HG03432 (cell line): Measurements from ENCODE around the gene NCOR1.
A peak's percentile ranks its signal among the peaks of the same experiment; 100 is the strongest.

Experiments used
- ATAC-seq: cut with Tn5 transposase; IDR thresholded peaks from one replicate; pipeline ENCODE4 v1.9.1; 2021; ENCODE audit warnings: mild to moderate bottlenecking, moderate library complexity; ENCODE audit not compliant: unreplicated experiment

NCOR1 gene

GRCh38 chr17:16037636-16038035, 177.7 kb downstream of the NCOR1 start:
- ATAC-seq, result no peak

GRCh38 chr17:16036261-16036660, 179.1 kb downstream of the NCOR1 start:
- no peak for ATAC-seq

GRCh38 chr17:16033729-16034349, 181.5 kb downstream of the NCOR1 start:
- no peak for ATAC-seq

GRCh38 chr17:16027708-16028584, 187.4 kb downstream of the NCOR1 start:
- peak; percentile 91 for ATAC-seq

- no peak for ATAC-seq
These were observed 188.4 kb downstream of the NCOR1 start for GRCh38 chr17:16026895-16027294.

- ATAC-seq, result no peak
These were observed 190.1 kb downstream of the NCOR1 start for GRCh38 chr17:16025202-16025601.

- no peak for ATAC-seq
These were observed 191.5 kb downstream of the NCOR1 start for GRCh38 chr17:16023881-16024280.

- no peak for ATAC-seq
These were observed 196.0 kb downstream of the NCOR1 start for GRCh38 chr17:16019347-16019746.

GRCh38 chr17:16013943-16014407, 201.4 kb downstream of the NCOR1 start:
- no peak for ATAC-seq

GRCh38 chr17:16007439-16007838, 207.9 kb downstream of the NCOR1 start:
- no peak for ATAC-seq

GRCh38 chr17:16005636-16006035, 209.7 kb downstream of the NCOR1 start:
- ATAC-seq, result no peak

GRCh38 chr17:16003841-16004240, 211.5 kb downstream of the NCOR1 start:
- no peak for ATAC-seq

- ATAC-seq, result no peak
These were observed 212.6 kb downstream of the NCOR1 start for GRCh38 chr17:16002708-16003260.

- no peak for ATAC-seq
These were observed 214.0 kb downstream of the NCOR1 start for GRCh38 chr17:16001226-16001897.

- ATAC-seq, result peak; percentile 26
These were observed 215.1 kb downstream of the NCOR1 start for GRCh38 chr17:15999974-16000827.

- peak; percentile 95 for ATAC-seq
These were observed 216.0 kb downstream of the NCOR1 start, which contains the start of the genes TTC19 and ZSWIM7 for GRCh38 chr17:15999141-15999973. TTC19 (plus strand) TSS chr17:15999824; CDS start chr17:15999849, 25 bp downstream. ZSWIM7 (minus strand) TSS chr17:15999704; CDS start chr17:15999594, 110 bp downstream.

GRCh38 chr17:15998031-15998562, 217.2 kb downstream of the NCOR1 start:
- no peak for ATAC-seq

- ATAC-seq, result no peak
These were observed 219.0 kb downstream of the NCOR1 start for GRCh38 chr17:15996322-15996721.
